Measurements from ENCODE around the gene HECTD2. TPM values are rescaled to one million over a fixed set of nuclear protein-coding genes. Genes with fewer than 3 reads are reported as not detected.

HECTD2 gene
- total RNA-seq, 1 experiment from 2014 or later = 6.0 TPM

DNA sequence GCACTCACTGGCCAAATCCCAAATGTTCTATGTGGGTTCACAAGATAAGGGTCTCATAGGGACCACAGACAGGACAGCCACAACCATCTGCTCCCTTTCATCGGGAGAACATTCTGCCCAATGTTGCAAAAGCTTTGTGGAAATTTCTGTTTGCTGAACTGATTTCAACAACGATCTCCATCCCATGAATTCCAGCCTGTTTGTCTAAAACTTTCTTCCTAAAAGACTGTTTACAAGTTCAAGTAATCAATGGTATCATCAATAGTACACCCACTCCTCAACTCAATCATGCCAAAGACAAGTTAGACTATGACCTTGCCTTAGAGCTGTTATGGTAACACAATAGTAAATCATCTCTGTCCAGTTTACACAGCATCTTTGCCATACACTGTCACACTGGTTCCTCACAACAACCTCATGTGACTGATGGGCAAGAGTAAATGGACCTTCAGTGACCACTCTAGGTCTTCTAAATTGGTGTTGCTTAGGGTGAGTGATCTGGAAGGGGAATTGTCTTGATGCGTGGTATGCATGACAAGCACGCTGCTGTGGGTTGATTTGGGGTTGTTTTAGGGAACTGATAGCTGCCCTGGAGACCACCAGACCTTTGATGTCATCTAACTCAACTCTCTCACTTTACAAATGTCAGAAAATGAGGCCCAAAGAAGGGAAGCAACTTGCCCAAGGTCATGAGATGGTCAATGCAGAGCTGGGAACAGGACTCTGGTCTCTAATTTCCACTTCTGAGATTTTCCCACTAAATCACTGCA, 127.7 kb downstream of the HECTD2 start:
- DNase-seq (ENCODE audit: low read depth) = no peak

GRCh38 chr10:91539930-91540329, 129.8 kb downstream of the HECTD2 start:
- DNase-seq (ENCODE audit: low read depth) = no peak

GRCh38 chr10:91540733-91541132, 130.6 kb downstream of the HECTD2 start:
- DNase-seq (ENCODE audit: low read depth) = no peak

DNA sequence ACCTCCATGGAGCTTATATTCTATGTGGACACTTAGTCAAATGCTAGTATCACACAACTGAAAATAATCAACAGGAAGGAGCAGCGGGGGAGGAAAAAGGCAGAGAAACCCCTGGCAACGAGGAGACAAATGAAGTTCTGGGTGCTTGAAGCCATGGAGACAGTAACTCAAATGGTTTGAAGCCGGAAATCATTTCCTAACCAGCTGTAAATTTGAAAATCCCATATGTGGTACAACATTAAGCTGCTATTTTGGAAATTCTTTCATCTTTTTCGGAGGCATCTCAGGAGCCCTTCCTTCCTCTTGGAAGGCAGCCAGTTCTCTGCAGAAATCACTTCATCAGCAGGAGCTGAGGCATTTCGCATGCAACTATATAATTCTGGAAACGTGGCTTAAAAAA, 131.3 kb downstream of the HECTD2 start:
- DNase-seq (ENCODE audit: low read depth) = no peak

DNA sequence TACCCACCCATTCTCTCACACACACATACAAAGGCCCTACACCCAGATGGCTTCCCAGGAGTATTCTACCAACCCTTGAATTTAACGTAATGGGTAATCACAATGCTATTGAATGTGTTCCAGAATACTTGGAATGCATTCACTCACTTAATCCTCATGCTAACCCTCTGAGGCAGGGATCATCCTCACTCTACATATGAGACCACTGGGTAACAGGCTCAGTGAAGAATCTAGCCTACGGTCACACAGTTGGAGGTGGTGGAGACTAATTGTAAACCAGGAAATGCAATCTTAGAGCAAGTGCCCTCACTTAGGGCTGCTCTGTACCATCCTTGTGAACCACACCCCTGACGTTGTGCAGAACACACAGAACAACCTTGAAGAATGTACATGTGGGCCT, 135.2 kb downstream of the HECTD2 start:
- DNase-seq (ENCODE audit: low read depth) = no peak

GRCh38 chr10:91545838-91546237, 135.7 kb downstream of the HECTD2 start:
- DNase-seq (ENCODE audit: low read depth) = no peak

DNA sequence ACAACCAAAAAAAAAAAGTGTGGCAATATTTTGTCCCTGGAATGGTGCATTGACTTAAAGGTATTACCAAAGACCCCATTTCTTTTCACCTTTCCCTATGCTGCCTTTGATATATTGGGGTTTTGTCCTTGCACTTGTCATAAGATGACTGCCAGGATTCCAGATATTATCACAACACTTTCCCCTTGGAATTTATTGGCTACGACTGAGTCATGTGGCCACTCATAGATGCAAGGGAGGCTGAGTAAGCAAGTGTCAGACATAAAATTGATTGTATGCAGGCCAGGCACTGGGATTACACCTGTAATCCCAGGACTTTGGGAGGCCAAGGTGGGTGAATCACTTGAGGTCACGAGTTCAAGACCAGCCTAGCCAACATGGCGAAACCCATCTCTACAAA, 139.1 kb downstream of the HECTD2 start:
- no peak for DNase-seq (ENCODE audit: low read depth)

DNA sequence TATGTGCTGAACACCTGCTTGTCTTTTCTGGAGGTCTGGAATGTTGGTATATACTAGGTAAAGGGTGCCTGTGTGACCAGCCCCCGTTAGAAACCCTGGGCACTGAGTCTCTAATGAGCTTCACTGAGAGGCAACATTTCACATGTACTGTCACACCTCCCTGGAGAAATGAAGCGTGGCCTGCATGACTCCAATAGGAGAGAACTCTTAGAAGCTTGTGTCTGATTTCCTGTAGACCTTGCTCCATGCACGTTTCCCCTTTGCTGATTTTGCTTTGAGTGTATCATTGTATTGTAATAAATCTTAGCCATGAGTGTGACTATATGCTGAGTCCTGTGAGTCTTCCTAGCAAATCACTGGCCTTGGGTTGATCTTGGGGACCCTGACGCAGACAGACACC, 139.9 kb downstream of the HECTD2 start:
- no peak for DNase-seq (ENCODE audit: low read depth)

DNA sequence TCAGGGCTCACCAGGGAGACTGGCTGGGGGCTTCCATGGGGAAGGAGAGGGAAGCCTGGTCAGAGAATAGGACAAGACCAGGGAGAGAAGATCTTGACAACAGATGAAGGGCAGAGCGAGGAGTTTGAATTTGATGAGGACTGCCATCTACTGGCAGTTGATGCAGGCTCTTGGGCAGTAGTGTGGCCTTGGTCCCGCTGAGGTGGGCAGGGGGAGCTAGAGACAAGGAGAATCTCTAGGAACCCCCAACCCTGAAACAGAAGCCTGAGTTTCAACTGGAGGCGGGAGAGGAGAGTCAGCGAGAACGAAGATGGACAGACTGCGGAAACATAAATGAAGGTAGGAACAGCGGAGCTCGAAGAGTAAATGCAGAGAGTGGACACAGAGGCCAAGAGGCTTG, 141.7 kb downstream of the HECTD2 start:
- peak; percentile 26 for DNase-seq (ENCODE audit: low read depth)

GRCh38 chr10:91552274-91553095, 142.3 kb downstream of the HECTD2 start:
- peak; percentile 3 for DNase-seq (ENCODE audit: low read depth)

DNA sequence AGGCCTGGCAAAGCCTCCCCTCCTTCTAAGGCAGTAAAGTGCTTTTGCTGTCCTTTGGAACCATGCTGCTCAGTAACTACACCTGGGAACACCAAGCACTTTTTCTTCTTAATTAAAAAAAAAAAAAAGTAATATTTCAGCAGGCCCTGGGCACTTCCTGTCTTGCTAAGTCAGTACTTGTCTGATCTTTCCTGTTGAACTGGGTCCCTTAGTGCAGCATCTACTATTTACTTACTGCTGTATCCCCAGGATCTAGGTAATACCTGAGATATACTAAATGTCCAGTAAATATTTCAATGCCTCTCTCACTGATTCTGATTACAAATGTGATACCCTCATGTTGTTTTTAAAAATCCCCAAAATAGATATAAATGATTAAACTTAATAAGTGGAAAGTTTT, 145.3 kb downstream of the HECTD2 start:
- no peak for DNase-seq (ENCODE audit: low read depth)

GRCh38 chr10:91556691-91557566, 146.8 kb downstream of the HECTD2 start:
- DNase-seq (ENCODE audit: low read depth) = no peak

- DNase-seq (ENCODE audit: low read depth) = no peak
Measured at GRCh38 chr10:91557651-91558111, 147.5 kb downstream of the HECTD2 start.

DNA sequence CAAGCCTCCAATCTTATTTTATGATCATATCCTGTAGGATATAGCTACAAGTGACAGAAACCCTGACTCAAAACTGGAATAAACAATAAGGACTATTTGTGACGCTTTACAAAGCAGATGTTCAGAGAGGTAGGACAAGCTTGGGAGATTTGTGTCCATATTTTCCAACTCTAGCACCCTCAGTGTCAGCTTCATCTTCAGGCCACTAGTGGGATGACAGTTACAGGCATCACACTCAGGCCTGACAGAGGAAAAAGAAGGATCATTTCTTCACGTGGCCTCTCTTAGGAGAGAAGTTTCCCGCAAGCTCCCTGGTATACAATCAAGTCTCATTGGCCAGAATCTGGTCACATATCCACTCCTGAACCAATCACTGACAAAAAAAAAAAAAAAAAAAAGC, 148.3 kb downstream of the HECTD2 start:
- no peak for DNase-seq (ENCODE audit: low read depth)

GRCh38 chr10:91559169-91559568, 149.0 kb downstream of the HECTD2 start:
- DNase-seq (ENCODE audit: low read depth) = no peak

GRCh38 chr10:91559750-91560149, 149.6 kb downstream of the HECTD2 start:
- DNase-seq (ENCODE audit: low read depth) = no peak

DNA sequence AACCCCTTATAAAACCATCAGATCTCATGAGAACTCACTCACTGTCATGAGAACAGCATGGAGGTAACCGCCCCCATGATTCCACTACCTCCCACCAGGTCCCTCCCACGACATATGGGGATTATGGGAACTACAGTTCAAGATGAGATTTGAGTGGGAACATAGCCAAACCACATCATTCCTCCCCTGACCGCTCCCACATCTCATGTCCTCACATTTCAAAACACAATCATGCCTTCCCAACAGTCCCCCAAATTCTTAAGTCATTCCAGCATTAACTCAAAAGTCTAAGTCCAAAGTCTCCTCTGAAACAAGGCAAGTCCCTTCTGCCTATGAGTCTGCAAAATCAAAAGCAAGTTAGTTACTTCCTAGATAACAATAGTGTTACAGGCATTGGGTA, 150.7 kb downstream of the HECTD2 start:
- peak; percentile 27 for DNase-seq (ENCODE audit: low read depth)

DNA sequence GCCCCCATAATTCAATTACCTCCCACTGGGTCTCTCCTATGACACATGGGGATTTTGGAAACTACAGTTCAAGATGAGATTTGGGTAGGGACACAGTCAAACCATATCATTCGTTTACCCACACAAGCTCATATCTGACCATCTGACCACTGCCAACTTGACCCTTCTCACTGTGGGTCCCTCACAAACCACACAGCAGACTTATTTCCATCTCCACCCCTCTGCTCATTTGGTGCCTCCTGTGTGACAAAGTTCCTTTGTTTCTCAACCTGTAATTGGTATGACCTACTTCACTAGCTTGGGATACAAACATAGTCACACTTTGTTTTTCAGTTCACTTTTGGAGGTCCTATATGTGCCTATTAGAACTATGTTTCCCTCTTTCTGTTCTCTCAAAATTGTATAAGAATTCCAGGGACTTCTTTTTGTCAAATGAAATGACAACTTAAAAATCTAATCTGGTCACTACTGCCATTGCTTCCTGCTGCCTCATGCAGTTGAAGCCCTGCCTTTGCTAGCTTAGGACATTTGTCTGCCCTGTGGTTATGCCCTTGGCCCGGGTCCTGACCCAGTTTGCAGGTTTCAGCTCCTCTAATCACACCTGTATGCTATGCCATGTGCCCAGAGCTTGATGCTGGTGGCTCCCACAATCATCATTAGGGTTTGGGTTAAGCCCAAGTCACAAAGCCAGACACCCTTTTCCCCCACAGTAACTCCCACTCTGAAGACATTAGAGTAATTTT, 152.9 kb downstream of the HECTD2 start:
- DNase-seq (ENCODE audit: low read depth) = no peak

DNA sequence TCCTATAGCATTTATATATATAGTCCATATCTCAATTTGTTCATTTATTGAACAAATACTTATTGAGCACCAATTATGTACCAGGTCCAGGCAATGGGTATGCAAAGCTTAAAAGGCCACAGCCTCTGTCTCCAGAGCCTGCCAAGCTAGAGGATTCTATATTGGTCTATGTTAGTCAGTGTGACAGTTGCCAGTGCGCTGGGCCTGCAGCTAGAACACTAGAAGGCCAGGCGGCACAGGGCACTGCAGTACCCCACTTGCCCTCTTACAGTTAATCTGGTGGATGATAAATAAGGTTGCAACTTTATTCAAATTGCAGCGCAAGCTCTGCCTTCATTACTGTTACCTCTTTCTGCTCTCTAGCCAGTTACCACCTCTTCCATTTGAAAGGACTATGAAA, 153.9 kb downstream of the HECTD2 start:
- DNase-seq (ENCODE audit: low read depth) = no peak
